ENCODE data around the gene NUMB. TPM values are rescaled to one million over a fixed set of nuclear protein-coding genes. Genes with fewer than 3 reads are reported as not detected.
A peak's percentile ranks its signal among the peaks of the same experiment; 100 is the strongest.
"Not testable (repeated sequence)": the region's sequence is repeated elsewhere in the genome, so short reads cannot be mapped to it uniquely, and the experiment has no call there.

Gene NUMB
- total RNA-seq, 1 donor from 2014 or later: 92.4 TPM

- H3K27me3 Mint-ChIP-seq: no peaks in the 10 kb centered on the region
- no peak overlapping the region for H3K4me3 Mint-ChIP-seq (ENCODE audit: low read depth)
- peaks cover 3% of the 10 kb centered on the region for H3K4me1 Mint-ChIP-seq (ENCODE audit: low read depth)
- DNase-seq (ENCODE audit: low spot score, unreplicated experiment): no peak
- no peaks in the 10 kb centered on the region for H3K9me3 Mint-ChIP-seq (ENCODE audit: low read depth)
- H3K27ac Mint-ChIP-seq: no peak overlapping the region
- H3K36me3 Mint-ChIP-seq (ENCODE audit: insufficient read depth): peaks cover 14% of the 10 kb centered on the region
- TF ChIP-seq CTCF (IDR thresholded peaks at IDR 0.05; ENCODE audit: unreplicated experiment): no peak
Measured at GRCh38 chr14:73364559-73364958, 93.8 kb downstream of the NUMB start.

GRCh38 chr14:73359445-73359844, 98.9 kb downstream of the NUMB start:
- Mint-ChIP-seq H3K27me3 (no peaks in the 10 kb centered on the region), H3K9me3 (ENCODE audit: low read depth) (no peaks in the 10 kb centered on the region), H3K4me3 (ENCODE audit: low read depth) (no peak overlapping the region), H3K36me3 (ENCODE audit: insufficient read depth) (peaks cover 14% of the 10 kb centered on the region), H3K4me1 (ENCODE audit: low read depth) (peaks cover 2% of the 10 kb centered on the region), H3K27ac (no peak overlapping the region)
- no peak for DNase-seq (ENCODE audit: low spot score, unreplicated experiment)
- TF ChIP-seq CTCF (IDR thresholded peaks at IDR 0.05; ENCODE audit: unreplicated experiment): no peak

- no peak for DNase-seq (ENCODE audit: low spot score, unreplicated experiment)
- Mint-ChIP-seq H3K4me3 (ENCODE audit: low read depth) (no peak overlapping the region), H3K36me3 (ENCODE audit: insufficient read depth) (peaks cover 9% of the 10 kb centered on the region), H3K9me3 (ENCODE audit: low read depth) (no peaks in the 10 kb centered on the region), H3K27me3 (no peaks in the 10 kb centered on the region), H3K27ac (peak overlapping the region; percentile 47), H3K4me1 (ENCODE audit: low read depth) (peaks cover 2% of the 10 kb centered on the region)
- TF ChIP-seq CTCF (IDR thresholded peaks at IDR 0.05; ENCODE audit: unreplicated experiment): no peak
Measured at GRCh38 chr14:73358187-73358586, 100.2 kb downstream of the NUMB start.

- H3K4me1 Mint-ChIP-seq (ENCODE audit: low read depth); H3K4me3 Mint-ChIP-seq (ENCODE audit: low read depth); H3K27me3 Mint-ChIP-seq; H3K27ac Mint-ChIP-seq; H3K36me3 Mint-ChIP-seq (ENCODE audit: insufficient read depth); DNase-seq (ENCODE audit: low spot score, unreplicated experiment); H3K9me3 Mint-ChIP-seq (ENCODE audit: low read depth): not testable (repeated sequence)
Measured at GRCh38 chr14:73349091-73349490, 109.3 kb downstream of the NUMB start.

- no peak for TF ChIP-seq CTCF (IDR thresholded peaks at IDR 0.05; ENCODE audit: unreplicated experiment)
- no peak overlapping the region for H3K27ac Mint-ChIP-seq
- peaks cover 4% of the 10 kb centered on the region for H3K4me1 Mint-ChIP-seq (ENCODE audit: low read depth)
- H3K27me3 Mint-ChIP-seq: no peaks in the 10 kb centered on the region
- peaks cover 3% of the 10 kb centered on the region for H3K36me3 Mint-ChIP-seq (ENCODE audit: insufficient read depth)
- H3K9me3 Mint-ChIP-seq (ENCODE audit: low read depth): no peaks in the 10 kb centered on the region
- no peak for DNase-seq (ENCODE audit: low spot score, unreplicated experiment)
- no peak overlapping the region for H3K4me3 Mint-ChIP-seq (ENCODE audit: low read depth)
Measured at GRCh38 chr14:73344319-73344718, 114.0 kb downstream of the NUMB start.

GRCh38 chr14:73342670-73343069, 115.7 kb downstream of the NUMB start:
- Mint-ChIP-seq H3K4me1 (ENCODE audit: low read depth) (peaks cover 4% of the 10 kb centered on the region), H3K27me3 (no peaks in the 10 kb centered on the region), H3K9me3 (ENCODE audit: low read depth) (no peaks in the 10 kb centered on the region), H3K36me3 (ENCODE audit: insufficient read depth) (peaks cover 3% of the 10 kb centered on the region), H3K4me3 (ENCODE audit: low read depth) (no peak overlapping the region), H3K27ac (no peak overlapping the region)
- no peak for TF ChIP-seq CTCF (IDR thresholded peaks at IDR 0.05; ENCODE audit: unreplicated experiment)
- no peak for DNase-seq (ENCODE audit: low spot score, unreplicated experiment)
